HepG2 (cell line): ENCODE data around the gene SPRN.

Source experiments
- CREBL2 ChIP-seq: sonication (generic); formaldehyde crosslinking; IDR thresholded peaks from 2 replicates; pipeline ENCODE4 v1.8.1; 2023; ENCODE audit warnings: missing genetic modification reagents, mild to moderate bottlenecking, borderline replicate concordance
- RAD21 ChIP-seq: fragments of 450-650 bp; formaldehyde crosslinking; IDR thresholded peaks from 2 replicates; pipeline ENCODE4 v1.5.0; 2020; ENCODE audit warnings: mild to moderate bottlenecking
- SALL1 ChIP-seq: sonication (generic); formaldehyde crosslinking; IDR thresholded peaks from 2 replicates; pipeline ENCODE4 v1.8.0; 2022; ENCODE audit warnings: mild to moderate bottlenecking, missing genetic modification reagents
- STAG1 ChIP-seq: sonication (generic); formaldehyde crosslinking; IDR thresholded peaks from 2 replicates; pipeline ENCODE4 v1.4.0; 2020; ENCODE audit warnings: missing genetic modification reagents
- YY1 ChIP-seq: IDR thresholded peaks from 2 replicates; pipeline ENCODE4 v1.6.1; 2011; ENCODE audit warnings: low read length, low read depth, moderate library complexity, mild to moderate bottlenecking; ENCODE audit not compliant: insufficient read depth, insufficient replicate concordance

GRCh38 chr10:133456041-133456951 is 31.9 kb upstream of the SPRN start:
- TF ChIP-seq RAD21 (CRISPR knock-in tag) (no peak), CREBL2 (CRISPR knock-in tag) (no peak), SALL1 (CRISPR knock-in tag) (no peak), YY1 (no peak), STAG1 (no peak)
